HG02678 (cell line): ENCODE measurements around the gene NPAS2.

Experiments used
- ATAC-seq: cut with Tn5 transposase; IDR thresholded peaks from one replicate; pipeline ENCODE4 v1.9.1; 2021; ENCODE audit warnings: mild to moderate bottlenecking, moderate library complexity; ENCODE audit not compliant: unreplicated experiment

NPAS2 gene

DNA sequence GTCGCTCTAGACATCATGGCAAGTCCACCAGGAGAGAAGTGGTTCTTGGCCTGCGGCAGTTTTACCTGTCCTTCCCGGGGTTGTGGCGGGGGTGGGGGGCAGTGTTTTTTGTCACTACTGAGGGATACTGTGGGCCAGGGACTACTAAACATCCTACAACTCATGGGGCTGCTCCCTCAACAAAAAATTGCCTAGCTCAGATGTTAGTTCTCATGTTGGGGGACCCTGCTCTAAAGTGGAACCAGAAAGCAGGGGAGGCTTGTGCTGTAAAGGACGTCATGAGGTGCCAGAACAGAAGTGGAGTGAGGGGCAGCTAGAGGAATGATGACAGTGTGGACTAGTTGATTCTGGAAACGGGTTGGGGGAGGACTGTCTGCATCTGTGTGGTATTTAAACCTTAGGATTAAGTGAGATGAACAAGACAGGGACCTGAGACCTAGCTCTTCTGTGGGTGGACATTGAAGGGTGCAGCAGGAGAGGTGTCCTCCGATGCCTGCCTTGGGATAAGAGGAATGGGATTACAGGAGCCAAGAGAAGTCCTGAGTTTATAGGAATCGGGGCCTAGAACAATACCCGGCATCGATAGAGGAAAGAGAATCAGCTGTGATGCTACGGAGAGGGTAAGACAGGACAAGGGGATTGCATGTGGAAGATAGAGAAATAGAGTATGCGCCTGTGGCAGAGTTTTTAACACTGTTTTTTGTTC, 184.8 kb downstream of the NPAS2 start:
- ATAC-seq, result no peak

- ATAC-seq, result no peak
Observed at GRCh38 chr2:101006065-101006715, 186.3 kb downstream of the NPAS2 start.

DNA sequence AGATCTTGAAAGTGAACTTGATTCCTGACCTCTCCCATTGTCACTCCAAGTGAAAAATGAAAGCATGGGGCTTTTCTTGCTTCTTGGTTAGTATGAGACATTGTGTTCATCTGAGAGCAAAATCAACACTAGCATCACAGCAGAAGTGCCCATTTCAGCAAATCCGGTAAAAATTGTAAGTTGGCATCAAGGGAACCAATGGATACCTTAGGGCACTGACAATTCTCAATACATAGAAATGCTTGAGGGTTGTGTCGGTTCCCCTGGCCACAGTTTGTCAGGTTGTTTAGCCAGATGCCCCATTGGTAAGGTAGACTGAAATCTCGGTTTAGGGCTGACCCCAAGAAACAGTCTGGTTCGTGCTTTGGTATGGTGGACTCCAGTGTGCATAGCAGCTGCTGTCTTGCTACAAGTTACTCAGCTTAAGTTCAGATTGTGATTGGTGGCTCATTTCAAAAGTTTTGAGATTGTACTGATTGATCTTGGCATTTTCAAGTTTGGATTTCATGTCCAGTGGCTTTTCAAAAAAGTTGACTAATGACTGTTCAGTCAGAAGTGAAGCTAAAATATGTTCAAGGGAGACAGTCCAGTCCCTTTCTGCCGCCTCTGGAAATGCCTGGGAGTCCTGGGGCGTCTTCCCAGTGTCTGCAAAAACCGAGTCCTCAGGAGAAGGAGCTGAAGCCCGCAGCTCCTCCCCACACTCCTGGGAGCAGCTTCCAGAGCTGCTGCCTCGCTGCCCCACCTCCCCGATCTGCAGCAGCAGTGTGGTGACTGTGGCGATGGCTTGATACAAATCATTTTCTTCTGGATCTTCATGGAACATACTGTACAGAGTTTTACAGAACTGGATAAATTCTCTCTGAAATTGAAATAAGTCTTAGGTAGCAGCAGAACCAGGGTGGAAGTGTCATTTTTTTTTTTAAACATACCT, 187.7 kb downstream of the NPAS2 start:
- no peak for ATAC-seq

DNA sequence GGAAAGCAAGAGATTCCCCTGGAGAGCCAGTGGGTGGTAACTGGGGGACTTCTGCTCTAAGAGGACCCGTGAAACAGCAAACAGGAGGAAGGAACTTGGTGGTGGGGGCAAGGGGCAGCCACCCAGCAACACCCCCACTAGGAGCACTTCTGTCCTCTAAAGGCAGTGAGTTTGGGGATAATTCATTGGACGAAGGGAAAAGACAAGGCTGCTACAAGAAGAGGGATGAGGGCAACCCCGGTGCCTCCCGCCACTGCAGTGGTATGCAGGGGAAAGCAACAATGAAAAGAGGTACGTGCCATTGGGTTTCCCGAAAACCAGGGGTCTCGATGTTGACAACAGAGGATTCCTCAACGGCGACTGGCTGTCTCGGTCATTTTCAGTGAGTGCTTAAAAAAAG, 191.2 kb downstream of the NPAS2 start:
- ATAC-seq, result no peak

GRCh38 chr2:101012054-101012705, 192.2 kb downstream of the NPAS2 start:
- ATAC-seq, result peak; percentile 91

DNA sequence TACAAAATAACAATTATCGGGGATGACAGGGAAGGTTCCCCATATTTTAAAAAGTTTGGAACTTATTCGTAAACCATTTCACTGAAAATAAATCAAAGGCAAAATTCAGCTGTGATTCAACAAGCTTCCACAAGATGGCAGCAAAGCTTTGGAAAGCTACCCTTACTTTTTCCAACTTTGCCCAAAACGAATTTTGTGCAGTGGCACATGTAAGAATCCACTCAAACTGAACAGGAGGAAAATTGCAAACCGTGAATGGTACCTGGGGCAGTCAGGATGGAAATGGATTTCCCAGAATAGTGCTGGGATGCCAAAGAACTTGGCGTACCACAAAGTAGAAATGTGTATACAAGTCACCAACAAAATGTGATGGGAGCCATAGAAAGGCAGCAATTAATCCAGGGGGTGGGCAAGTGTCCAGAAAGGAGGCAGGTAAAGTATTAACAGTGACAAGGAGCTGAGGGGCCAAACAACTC, 192.8 kb downstream of the NPAS2 start:
- no peak for ATAC-seq

DNA sequence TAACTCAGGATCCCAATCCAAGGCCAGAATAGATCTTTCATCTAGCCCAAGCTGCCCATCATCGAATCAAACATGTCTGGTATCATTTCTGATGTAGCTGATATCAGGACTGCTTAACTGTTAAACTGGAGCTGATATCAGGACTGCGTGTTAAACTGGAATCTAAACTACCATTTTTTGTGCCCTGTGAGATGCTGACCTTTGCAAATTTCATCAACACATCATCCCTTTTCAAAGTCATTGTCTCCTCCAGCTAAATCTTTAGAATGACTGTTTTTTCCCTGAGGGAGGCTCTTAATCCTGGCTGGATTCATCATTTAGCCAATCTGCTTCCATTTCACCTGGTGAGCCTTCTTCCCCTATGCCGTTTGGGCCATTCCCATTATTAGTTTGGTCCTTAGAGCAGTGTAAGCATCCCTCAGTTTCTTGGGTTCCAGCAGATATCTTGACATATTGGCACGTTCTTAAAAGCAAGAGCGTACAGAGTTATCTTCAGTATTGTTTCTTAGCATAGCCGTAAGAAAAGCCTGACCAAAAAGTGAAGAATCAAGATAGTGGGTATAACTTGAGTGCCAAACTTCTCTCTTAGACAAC, 194.4 kb downstream of the NPAS2 start:
- no peak for ATAC-seq

- no peak for ATAC-seq
Observed at GRCh38 chr2:101017371-101017770, 197.4 kb downstream of the NPAS2 start.

DNA sequence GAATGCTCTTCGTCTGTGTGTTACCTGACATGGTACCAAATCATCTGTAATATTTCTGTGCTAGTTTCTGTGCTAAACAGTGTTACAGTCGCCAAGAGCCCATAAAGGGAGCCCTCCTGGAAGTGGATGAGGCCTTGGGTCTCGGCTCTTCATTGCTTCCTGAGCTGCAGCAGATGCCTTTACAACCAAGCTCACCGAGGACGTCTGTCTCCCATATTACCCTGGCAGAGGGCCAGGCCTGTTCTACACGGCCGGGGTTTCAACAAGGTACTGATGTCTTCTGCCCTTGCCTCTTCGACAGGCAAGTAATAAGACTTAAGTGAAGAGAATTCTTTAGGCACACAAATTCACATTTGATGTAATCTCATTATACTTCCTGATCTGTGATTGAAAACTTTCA, 199.0 kb downstream of the NPAS2 start:
- no peak for ATAC-seq

DNA sequence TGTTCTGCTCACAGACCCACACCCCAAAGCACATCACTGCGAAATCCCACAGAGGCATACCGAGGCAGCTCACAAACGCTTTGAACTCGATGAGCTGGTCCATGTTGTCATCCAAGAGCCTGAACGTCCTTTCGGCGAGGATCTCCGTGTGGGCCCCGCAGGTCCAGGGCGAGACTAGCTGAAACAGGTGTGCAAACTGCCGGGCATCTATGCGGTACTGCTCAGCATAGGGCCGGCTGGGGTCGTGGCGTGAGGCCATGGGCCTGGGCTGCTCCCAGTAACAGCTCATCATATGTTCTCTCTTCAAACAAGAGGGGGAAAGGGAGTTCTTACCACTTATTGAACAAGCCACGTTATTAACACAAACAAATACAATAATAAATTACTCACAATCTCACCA, 202.3 kb downstream of the NPAS2 start:
- ATAC-seq, result no peak

GRCh38 chr2:101023327-101024107, 203.6 kb downstream of the NPAS2 start:
- ATAC-seq, result no peak

DNA sequence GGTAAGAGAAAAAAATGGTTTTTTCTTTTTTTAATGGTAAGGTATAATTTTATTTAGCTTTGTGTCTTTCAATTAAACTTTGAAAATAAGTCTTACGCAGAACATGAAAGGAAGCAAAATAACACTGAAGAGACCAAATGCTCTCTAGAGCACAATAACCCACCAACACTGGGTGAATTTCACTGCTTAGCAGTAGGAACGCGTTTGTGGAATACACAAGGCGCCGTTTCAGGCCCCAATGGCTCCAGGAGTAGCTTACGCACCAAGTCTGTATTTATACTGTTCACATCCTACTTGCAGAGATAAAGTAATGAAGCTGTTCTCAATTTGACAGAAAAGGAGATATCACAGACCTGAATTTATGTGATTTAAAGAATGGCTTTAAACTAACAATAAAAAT, 205.6 kb downstream of the NPAS2 start:
- no peak for ATAC-seq

DNA sequence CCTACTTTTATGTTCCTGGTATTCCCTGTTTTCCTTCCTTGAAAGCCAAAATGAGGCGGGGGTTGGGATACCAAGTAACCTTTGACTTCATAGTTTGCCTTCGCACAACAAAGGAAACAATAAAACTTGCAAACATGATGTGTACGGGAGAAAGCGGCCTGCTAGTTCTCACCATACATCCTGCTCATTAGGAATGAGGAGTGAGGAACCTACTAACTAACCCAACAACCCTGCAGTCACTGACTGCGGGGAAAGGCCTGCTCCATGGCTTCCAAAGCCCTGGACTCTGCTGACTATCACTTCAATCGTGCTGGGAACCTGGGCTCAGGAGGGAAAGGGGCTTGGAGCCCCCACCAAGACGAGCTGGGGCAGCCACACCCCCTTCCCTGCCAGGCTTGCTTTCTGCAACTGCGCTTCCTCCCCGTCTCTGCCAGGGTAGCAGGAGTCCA, 206.3 kb downstream of the NPAS2 start:
- ATAC-seq, result no peak

- ATAC-seq, result no peak
Observed at GRCh38 chr2:101026923-101027469, 207.1 kb downstream of the NPAS2 start.

GRCh38 chr2:101027852-101028251, 207.9 kb downstream of the NPAS2 start:
- ATAC-seq, result no peak

DNA sequence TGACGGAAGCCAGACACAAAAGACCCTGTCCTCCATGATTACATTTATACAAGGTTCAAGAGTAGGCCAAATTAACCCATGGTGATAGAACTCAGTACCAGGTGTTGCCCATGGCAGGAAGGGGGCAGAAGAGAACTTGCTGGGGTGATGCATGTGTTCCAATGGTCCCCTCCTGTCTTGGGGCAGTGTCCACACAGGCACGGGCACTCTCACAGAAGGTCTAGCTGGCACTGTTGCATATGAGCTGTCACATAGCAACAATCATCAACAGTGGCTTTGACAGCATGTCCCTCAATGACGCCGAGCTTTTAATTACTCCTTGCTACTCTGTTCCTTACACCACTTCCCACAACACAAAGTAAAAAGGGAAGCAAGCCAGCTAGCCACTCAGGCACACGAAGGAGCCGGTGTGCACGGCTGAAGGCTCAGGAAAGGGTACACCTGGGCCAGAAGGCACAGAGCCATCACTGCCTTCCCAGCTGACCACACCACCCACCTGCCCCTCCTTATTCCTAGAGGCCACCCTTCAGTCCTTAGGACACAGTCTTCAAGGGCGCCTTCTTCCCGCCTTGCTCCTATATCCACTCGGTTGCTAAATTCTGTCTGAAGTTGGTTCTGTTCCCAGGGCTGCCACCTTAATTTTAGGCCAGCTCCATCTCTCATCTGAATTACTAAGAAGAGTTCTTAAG, 211.1 kb downstream of the NPAS2 start:
- ATAC-seq, result no peak

DNA sequence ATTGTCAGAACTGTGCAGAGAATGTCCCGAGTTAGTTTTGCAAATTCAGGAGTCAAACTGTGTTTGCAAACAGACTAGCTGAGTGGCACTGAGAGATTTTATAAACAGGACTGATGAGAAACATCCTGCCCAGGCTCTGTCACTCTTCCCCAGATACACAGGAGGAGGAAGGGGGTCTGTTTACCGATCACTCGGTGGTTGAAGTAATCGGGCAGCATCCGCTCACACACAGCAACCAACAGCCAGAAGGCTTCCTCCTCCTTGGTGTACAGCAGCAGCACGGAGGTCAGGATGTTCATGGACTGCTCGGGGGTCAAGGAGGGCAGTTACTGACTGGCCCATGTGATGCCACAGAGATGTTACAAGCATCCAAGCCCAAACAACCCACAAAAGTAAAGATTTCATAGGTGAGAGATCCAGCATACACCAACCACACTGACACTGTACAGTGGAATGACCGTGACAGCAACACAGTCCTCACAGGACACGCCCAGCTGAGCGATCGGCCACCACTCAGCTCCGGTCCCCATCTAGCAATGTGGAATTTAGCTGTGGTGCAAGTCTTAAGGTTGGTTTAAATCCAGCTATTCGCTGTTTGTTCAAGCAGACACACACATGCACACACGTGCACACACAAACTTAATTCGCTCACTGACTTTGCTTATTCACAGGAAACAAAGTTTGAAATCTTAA, 212.3 kb downstream of the NPAS2 start:
- ATAC-seq, result no peak

DNA sequence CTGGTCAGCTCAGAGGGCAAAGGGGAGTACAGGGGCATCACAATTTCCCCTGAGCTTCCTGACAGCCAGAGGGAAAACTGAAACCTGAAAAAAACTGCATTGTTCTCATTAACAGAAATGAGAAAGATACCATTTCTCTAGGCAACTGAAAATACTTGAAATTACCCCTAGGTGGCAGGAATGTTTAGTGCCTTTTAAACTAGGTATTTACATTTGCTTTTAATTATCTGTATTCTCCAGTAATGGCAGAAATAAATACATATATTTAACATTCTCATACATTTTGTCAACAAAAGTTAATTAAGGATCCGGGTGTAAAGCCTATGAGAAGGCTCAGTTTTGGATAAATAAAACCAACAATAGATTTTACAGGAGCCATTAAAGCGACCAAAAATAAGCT, 216.6 kb downstream of the NPAS2 start:
- ATAC-seq, result no peak
